SH-SY5Y (cell line): ENCODE data around the gene KLF11.

ENCODE experiments used
- GATA2 ChIP-seq: IDR thresholded peaks from 2 replicates; pipeline ENCODE4 v1.6.1; 2011; ENCODE audit warnings: mild to moderate bottlenecking, low read depth, low read length
- GATA3 ChIP-seq: IDR thresholded peaks from 2 replicates; pipeline ENCODE4 v1.6.1; 2011; ENCODE audit warnings: low read depth, mild to moderate bottlenecking, low read length, moderate library complexity

DNA sequence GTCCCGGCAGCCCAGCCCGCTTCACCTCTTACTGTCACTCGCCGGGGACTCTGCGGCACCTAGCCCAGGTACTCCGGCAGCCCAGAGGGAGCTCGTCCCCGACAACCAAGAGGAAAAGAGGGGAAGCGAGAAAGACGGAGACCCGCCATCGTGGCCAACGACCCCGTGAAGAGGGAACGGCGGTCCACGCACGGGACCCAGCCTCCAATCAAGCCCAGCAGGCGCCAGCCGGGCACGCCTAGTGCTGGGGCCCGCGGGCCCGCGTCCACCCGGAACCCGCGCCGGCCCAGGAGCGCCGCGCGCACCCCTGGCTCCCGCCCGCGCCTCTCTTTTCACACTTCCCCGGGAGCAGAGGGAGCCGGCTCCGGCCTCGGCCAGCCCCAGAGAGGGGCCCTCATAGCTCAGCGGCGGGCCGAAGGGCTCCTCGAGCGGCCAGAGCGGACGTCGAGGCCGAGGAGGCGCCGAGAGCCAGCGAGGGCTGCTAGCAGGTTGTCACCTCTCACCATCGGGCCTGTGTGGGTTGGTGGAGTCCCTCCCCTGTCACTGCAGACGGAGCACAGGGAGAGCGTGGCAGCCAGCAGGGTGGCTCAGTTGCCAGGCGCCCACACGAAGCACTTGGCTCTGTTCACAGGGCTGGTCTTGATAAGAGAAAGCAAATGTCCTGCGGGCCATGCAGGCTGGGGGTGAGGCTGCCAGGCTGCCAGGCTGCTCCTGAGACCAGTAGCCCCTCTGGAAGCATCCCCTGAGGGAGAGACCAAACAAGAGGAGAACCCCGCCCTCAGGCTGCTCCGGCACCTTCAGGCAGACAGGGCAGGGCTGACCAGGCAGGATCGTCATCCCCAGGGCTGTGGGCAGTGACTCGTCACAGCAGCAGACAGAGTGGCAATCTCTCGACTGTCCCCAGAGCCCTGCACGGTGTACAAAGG, 36.9 kb upstream of the KLF11 start:
- TF ChIP-seq GATA3 (no peak), GATA2 (peak; percentile 72)
